H1 (cell line): ENCODE data around the gene SPATA31D1. TPM values are rescaled to one million over a fixed set of nuclear protein-coding genes. Genes with fewer than 3 reads are reported as not detected.

Experiments used
- HDAC6 ChIP-seq: IDR thresholded peaks from one replicate; pipeline ENCODE4 v1.7.1; 2012; ENCODE audit warnings: low read depth, mild to moderate bottlenecking, inconsistent platforms, low read length, moderate library complexity
- JUN ChIP-seq: IDR thresholded peaks from 2 replicates; pipeline ENCODE4 v1.6.1; 2011; ENCODE audit warnings: low read depth, mild to moderate bottlenecking, improper control_type of control experiment, low read length
- KDM4A ChIP-seq: IDR thresholded peaks from one replicate; pipeline ENCODE4 v1.7.1; 2012; ENCODE audit warnings: low read depth, mild to moderate bottlenecking, moderate library complexity, low read length, inconsistent platforms; ENCODE audit not compliant: severe bottlenecking
- POU5F1 ChIP-seq: IDR thresholded peaks from 2 replicates; pipeline ENCODE4 v1.6.1; 2011; ENCODE audit warnings: low read depth, mild to moderate bottlenecking, low read length, moderate library complexity
- USF2 ChIP-seq: IDR thresholded peaks from 2 replicates; pipeline ENCODE4 v1.6.1; 2011; ENCODE audit warnings: low read length, improper control_type of control experiment
- polyA plus RNA-seq, 7 experiments: library from polyadenylated mRNA; depleted of rRNA in 3 of 7; stranded (reverse) in 5 of 7; unstranded in 2 of 7; fragments of >200 nt in 5 of 7; fragments of 200-250 nt in 2 of 7; gene quantifications; 1 replicate in 5 of 7; 2 replicates in 1 of 7; 4 replicates in 1 of 7; pipeline versions ENCODE4 v1.2.1 to v1.2.3, GENCODE V29; 2011 to 2013; ENCODE audit warnings: missing spikeins in 2 of 7, mixed read lengths in 2 of 7
- total RNA-seq: library from RNA; stranded (reverse); fragmentation: NEBNext Ultra II Directional; extraction: Animal tissue kit (Norgen Biotek cat#: 25700); gene quantifications from 2 replicates; pipeline ENCODE4 v1.2.1, GENCODE V29; 2021

SPATA31D1 gene
- total and polyA plus RNA-seq, 2 of the 8 experiments (the other 6 are each of a cell fraction or from before 2014, with no cell fraction given) = not detected

GRCh38 chr9:81993656-81994055 lies 5.1 kb downstream of the SPATA31D1 start (continued):
- no peak for TF ChIP-seq USF2
- no peak for TF ChIP-seq HDAC6
- TF ChIP-seq JUN = no peak
- no peak for TF ChIP-seq KDM4A
- no peak for TF ChIP-seq POU5F1
